Activated naive CD8-positive, alpha-beta T cell treated with anti-CD3 and anti-CD28 coated beads, Interleukin-2, amount 10 ng/mL, durations not matched to agents 7 days and 5 days (primary cell): ENCODE measurements around the gene PDE1A. TPM values are rescaled to one million over a fixed set of nuclear protein-coding genes. Genes with fewer than 3 reads are reported as not detected.

Experiments
- ATAC-seq: fragments of 150-1000 bp; cut with Tn5 transposase; one replicate; pipeline ENCODE4 v1.10.0; 2021; ENCODE audit warnings: low read depth, moderate library complexity
- POLR2A ChIA-PET: fragments of 350-600 bp; sonication (Branson Sonifier 250); formaldehyde crosslinking; loops from one replicate; lab custom pipeline; 2021; ENCODE audit warnings: antibody characterized with exemption; lab: Charles Lee
- DNase-seq: peaks from one replicate; pipeline ENCODE4 v3.0.0; 2021
- H3K27ac Mint-ChIP-seq: one replicate; pipeline ENCODE4 v1.8.0; 2022; ENCODE audit warnings: mild to moderate bottlenecking, mixed read lengths
- H3K27me3 Mint-ChIP-seq: one replicate; pipeline ENCODE4 v1.8.0; 2022; ENCODE audit warnings: mild to moderate bottlenecking, moderate library complexity, mixed read lengths
- H3K36me3 Mint-ChIP-seq: one replicate; pipeline ENCODE4 v1.8.0; 2021; ENCODE audit warnings: mild to moderate bottlenecking, mixed read lengths
- H3K4me1 Mint-ChIP-seq: one replicate; pipeline ENCODE4 v1.8.0; 2021; ENCODE audit warnings: mixed read lengths
- H3K4me3 Mint-ChIP-seq: one replicate; pipeline ENCODE4 v1.8.0; 2022; ENCODE audit warnings: mild to moderate bottlenecking, moderate library complexity, mixed read lengths
- H3K9me3 Mint-ChIP-seq: one replicate; pipeline ENCODE4 v1.8.0; 2021; ENCODE audit warnings: mixed read lengths
- total RNA-seq, 2 experiments: library from RNA; stranded (reverse); gene quantifications; one replicate each; pipeline ENCODE4 v1.2.3, GENCODE V29; 2021

PDE1A gene
- total RNA-seq, 2 experiments from 2014 or later: not detected

DNA sequence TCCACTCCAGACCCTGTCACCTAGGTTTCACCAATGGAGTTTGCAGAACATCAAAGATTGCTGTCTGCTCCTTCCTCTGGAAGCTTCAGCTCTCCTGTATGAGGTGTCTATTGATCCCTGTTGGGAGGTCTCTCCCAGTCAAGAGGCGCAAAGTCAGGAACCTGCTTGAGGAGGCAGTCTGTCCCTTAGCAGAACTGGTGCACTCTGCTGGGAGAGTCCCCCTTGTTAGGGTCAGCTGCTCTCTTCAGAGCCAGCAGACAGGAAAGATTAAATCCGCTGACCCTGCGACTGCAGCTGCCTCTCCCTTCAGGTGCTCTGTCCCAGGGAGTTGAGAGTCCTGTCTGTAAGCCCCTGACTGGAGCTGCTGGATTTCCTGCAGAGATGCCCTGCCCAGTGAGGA is 245.5 kb downstream of the PDE1A start:
- no peak for ATAC-seq
- H3K4me3 Mint-ChIP-seq: no peak overlapping the region

DNA sequence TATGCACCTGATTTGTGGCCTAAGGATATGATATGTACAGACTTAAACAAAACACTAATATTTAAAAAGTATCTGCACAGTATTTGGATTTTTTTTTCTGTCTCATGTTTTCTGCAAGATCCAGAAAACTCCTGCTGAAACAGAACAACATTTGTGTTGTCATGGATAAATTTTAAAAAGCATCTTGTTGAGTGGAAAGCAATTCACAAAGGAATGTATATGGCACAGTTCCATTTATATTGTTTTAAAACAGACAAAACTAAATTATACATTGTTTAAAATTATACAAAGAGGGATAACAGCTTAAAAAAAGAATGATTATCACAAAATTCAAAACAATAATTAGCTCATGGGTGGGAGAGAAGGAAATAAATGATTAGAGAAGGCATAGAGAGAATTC is 247.7 kb downstream of the PDE1A start:
- Mint-ChIP-seq H3K4me3 (no peak overlapping the region), H3K4me1 (no peaks in the 10 kb centered on the region), H3K9me3 (no peaks in the 10 kb centered on the region), H3K36me3 (no peaks in the 10 kb centered on the region), H3K27ac (no peak overlapping the region), H3K27me3 (peaks cover 7% of the 10 kb centered on the region)
- no peak for ATAC-seq
- no peak for DNase-seq
- POLR2A ChIA-PET: no interaction called here

More for the DNA sequence above, 245.5 kb downstream of the PDE1A start:
- POLR2A ChIA-PET: no interaction called here
- Mint-ChIP-seq H3K9me3 (no peaks in the 10 kb centered on the region), H3K36me3 (no peaks in the 10 kb centered on the region), H3K27me3 (peaks cover 7% of the 10 kb centered on the region), H3K27ac (no peak overlapping the region), H3K4me1 (no peaks in the 10 kb centered on the region)
- no peak for DNase-seq

DNA sequence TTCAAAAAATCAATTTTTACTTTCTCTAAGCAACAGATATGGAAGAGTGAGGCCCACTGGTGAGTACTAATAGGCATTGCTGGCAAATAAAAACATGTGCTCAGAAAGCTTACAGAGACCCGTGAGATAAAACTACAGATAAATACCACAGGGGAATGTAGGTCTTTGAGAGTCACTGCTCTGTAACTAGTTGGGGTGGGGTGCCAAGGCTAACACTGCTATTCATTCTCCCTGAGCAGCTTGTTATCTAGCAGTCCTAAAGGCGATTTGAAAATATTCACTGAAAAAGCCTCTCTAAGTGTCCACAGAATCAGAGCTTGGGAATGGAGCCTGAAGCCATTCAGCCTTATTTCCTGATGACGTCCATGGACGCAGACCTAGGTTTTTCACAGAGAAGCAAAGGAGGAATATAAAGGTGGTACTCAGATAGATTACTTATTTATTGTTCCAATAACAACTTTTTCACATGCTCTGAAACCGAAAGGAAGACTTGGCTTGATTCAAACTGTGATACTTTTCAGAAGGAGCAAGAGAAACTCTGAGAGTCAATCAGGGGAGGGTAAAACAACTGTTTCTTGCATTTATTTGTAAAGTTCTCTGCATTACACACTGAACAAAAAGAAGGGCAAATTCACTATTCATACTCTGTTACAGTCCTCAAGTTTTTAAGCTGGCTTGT is 252.8 kb downstream of the PDE1A start:
- Mint-ChIP-seq H3K9me3 (no peaks in the 10 kb centered on the region), H3K27ac (no peak overlapping the region), H3K4me3 (no peak overlapping the region), H3K4me1 (no peaks in the 10 kb centered on the region), H3K36me3 (no peaks in the 10 kb centered on the region), H3K27me3 (peaks cover 5% of the 10 kb centered on the region)
- POLR2A ChIA-PET: no interaction called here
- DNase-seq (no peak), ATAC-seq (no peak)

DNA sequence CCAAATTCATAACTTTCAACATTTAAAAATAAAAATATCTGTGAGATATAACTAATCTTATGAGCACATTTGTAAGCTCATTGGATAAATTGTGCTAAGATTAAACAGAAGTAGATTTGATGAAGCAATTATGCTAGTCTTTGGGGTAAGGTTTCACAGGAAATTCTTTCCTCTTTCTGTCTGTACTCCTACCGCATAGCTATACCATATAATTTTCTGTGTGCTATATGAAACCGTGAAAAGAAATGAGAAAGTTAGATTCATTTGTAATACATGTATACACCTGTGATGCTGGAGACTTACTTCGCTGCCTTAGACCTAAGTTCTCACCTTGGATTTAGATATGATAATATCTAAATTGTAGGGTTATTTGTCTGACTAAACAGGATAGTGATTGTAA is 256.5 kb downstream of the PDE1A start:
- Mint-ChIP-seq H3K4me3 (no peak overlapping the region), H3K27ac (no peak overlapping the region), H3K36me3 (no peaks in the 10 kb centered on the region), H3K27me3 (peaks cover 7% of the 10 kb centered on the region), H3K4me1 (no peaks in the 10 kb centered on the region), H3K9me3 (no peaks in the 10 kb centered on the region)
- no peak for ATAC-seq
- no peak for DNase-seq
- POLR2A ChIA-PET: no interaction called here

DNA sequence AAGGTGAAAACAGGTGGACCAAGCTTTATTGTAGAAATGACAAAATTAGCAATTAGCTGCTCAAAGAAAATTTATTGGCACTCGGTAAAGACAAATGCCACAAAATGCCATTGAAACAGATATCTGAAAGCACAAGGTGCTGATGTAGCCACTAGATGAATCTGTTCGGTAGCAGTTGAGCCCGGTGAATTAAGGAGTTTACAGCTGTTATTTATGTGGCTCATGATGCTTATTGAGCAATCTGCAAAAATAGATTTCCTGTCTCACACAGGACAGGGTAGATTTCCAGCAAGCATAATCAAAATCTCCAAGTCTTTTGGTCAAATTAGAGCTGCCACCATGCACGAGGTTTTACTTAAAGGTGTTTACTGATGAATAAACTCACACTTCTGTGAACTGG is 259.0 kb downstream of the PDE1A start:
- POLR2A ChIA-PET: no interaction called here
- H3K4me1 Mint-ChIP-seq: no peaks in the 10 kb centered on the region
- no peaks in the 10 kb centered on the region for H3K9me3 Mint-ChIP-seq
- DNase-seq (no peak), ATAC-seq (no peak)
- H3K27me3 Mint-ChIP-seq: peaks cover 7% of the 10 kb centered on the region
- H3K36me3 Mint-ChIP-seq: no peaks in the 10 kb centered on the region
- H3K4me3 Mint-ChIP-seq: no peak overlapping the region
- no peak overlapping the region for H3K27ac Mint-ChIP-seq

DNA sequence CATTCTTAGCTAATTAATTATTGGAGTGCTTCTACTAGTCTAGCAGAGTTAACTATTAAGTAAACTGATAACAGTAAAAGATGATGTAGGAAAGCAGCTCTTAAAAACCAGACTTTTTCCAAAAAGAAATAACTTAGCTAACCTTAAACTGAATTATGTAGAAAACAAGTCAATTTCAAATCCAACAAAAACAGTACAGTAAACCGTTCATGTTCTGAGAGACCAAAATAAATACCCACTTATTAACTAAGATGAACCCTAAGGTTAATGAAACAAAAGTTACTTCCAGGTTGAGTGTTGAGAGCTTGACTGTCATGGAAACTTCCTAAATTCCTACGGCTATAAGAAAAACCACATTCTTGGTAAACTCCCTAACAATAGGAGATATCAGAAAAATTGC is 260.0 kb downstream of the PDE1A start:
- H3K4me1 Mint-ChIP-seq: no peaks in the 10 kb centered on the region

DNA sequence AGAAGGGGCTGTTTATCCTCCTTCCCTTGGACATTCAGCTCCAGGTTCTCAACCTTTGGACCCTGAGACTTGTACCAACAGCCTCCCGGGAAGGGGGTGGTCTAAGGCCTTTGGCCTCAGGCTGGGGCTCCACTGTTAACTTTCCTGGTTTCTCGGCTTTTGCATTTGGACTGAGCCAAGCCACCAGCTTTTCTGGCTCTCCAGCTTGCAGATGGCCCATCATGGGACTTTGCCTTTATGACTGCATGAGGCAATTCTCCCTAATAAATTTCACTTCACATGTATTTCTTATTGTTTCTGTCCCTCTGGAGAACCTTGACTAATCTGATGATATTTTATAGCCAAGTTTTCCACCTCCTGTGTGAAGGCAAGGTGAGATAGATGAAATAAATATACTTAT is 260.4 kb downstream of the PDE1A start:
- ATAC-seq: no peak
- Mint-ChIP-seq H3K27ac (no peak overlapping the region), H3K4me1 (no peaks in the 10 kb centered on the region)

More for the DNA sequence above, 260.0 kb downstream of the PDE1A start:
- ATAC-seq (no peak), DNase-seq (no peak)
- Mint-ChIP-seq H3K27ac (no peak overlapping the region), H3K9me3 (no peaks in the 10 kb centered on the region), H3K27me3 (peaks cover 7% of the 10 kb centered on the region), H3K4me3 (no peak overlapping the region), H3K36me3 (no peaks in the 10 kb centered on the region)
- POLR2A ChIA-PET: no interaction called here

DNA sequence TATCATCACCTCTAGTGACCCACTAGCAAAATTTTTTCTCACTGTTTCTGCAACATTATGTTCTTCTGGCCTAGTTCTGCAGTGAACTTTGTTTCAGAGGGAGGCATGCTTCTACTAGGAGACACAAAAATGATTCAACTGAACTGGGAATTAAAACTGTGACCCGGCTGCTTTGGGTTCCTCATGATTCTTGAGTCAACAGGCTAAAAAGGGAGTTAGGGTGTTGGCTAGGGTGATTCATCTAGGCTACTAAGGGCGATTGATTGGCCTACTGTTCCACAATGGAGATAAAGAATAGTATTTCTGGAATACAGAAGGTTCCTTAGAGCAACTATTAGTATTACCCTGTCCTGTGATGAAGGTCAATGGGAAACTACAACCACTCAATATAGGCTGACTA is 261.6 kb downstream of the PDE1A start:
- ATAC-seq (no peak), DNase-seq (no peak)
- peaks cover 4% of the 10 kb centered on the region for H3K27me3 Mint-ChIP-seq
- POLR2A ChIA-PET: no interaction called here
- no peaks in the 10 kb centered on the region for H3K9me3 Mint-ChIP-seq
- no peak overlapping the region for H3K4me3 Mint-ChIP-seq
- H3K27ac Mint-ChIP-seq: no peak overlapping the region
- no peaks in the 10 kb centered on the region for H3K4me1 Mint-ChIP-seq
- H3K36me3 Mint-ChIP-seq: no peaks in the 10 kb centered on the region

More for the DNA sequence above, 260.4 kb downstream of the PDE1A start:
- no peak overlapping the region for H3K4me3 Mint-ChIP-seq
- peaks cover 7% of the 10 kb centered on the region for H3K27me3 Mint-ChIP-seq
- DNase-seq: no peak
- POLR2A ChIA-PET: no interaction called here
- no peaks in the 10 kb centered on the region for H3K9me3 Mint-ChIP-seq
- H3K36me3 Mint-ChIP-seq: no peaks in the 10 kb centered on the region

DNA sequence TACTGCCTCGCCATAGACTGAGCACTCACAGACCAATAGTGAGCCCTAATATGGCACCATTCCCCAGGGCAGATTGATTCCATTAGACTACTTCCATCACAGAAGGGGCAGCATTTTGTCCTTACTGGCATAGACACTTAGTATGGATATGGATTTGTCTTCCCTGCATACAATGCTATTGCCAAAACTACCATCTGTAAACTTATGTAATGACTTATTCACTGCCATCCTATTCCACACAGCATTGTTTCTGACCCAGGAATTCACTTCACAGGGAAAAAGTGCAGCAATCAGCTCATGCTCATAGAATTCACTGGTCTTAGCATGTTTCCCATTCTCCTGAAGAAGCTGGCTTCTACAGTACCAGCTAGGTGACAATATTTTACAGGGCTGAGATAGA is 262.1 kb downstream of the PDE1A start:
- POLR2A ChIA-PET: no interaction called here
- DNase-seq (no peak), ATAC-seq (no peak)
- Mint-ChIP-seq H3K27me3 (peaks cover 4% of the 10 kb centered on the region), H3K4me3 (no peak overlapping the region), H3K27ac (no peak overlapping the region), H3K4me1 (no peaks in the 10 kb centered on the region), H3K9me3 (no peaks in the 10 kb centered on the region), H3K36me3 (no peaks in the 10 kb centered on the region)

DNA sequence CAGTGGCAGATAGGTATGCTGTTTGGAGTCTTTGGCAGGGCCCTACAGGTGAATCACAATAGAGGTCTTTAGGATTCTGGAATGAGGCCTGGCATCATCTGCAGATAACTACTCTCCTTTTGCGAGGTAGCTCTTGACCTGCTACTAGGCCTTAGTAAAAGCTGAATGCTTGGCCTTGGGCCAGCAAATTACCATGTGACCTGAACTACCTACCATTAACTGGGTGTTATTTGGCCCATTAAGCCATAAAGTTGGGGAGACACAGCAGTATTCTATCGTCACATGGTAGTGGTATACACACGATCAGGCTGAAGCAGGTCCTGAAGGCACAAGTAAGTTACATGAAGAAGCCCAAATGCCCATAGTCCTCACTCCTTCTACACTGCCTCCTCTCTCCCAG is 263.0 kb downstream of the PDE1A start:
- Mint-ChIP-seq H3K4me1 (no peaks in the 10 kb centered on the region), H3K9me3 (no peaks in the 10 kb centered on the region), H3K27ac (no peak overlapping the region), H3K27me3 (peaks cover 4% of the 10 kb centered on the region), H3K4me3 (no peak overlapping the region), H3K36me3 (no peaks in the 10 kb centered on the region)
- ATAC-seq: no peak
- DNase-seq: no peak
- POLR2A ChIA-PET: no interaction called here

DNA sequence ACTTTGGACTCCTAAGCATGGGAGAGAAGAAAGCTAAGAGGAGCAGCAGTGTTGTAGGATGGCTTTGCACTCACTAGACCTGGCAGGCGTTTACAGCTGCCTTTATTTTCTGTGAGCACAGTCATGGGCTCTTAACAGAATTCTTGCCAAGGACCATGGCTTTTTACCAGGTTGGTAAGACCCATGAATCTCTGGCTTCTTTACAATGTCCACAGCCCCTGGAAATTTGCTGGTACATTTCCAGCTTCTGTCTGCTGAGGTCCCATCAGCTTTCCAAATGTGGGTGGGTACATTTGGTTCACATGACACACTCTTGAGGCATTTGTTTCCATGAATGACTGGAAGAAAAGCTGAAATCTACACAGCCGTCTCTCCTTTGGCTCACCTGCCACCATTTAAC is 278.5 kb downstream of the PDE1A start:
- POLR2A ChIA-PET: no interaction called here
- Mint-ChIP-seq H3K4me1 (no peaks in the 10 kb centered on the region), H3K4me3 (no peak overlapping the region), H3K27me3 (no peaks in the 10 kb centered on the region), H3K27ac (no peak overlapping the region), H3K36me3 (no peaks in the 10 kb centered on the region), H3K9me3 (no peaks in the 10 kb centered on the region)
- no peak for DNase-seq
- ATAC-seq: no peak

DNA sequence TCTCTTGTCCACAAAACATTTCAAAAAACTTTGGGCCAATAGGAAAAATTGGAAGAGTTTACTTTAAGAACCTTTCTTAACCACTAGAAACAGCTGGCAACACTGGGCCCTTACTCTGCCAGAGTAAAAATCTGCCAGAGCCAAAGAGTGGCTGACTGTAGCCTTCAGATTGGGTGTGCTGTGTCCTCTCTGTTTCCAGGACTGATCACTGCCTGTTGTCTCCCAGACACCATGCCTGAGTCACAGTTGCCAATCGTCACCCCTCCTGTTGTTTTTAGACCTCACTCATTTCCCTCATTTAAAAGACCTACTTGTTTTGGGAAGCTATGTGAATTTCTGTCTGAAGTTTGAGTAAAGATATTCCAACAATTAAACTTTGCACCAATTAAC is 282.1 kb downstream of the PDE1A start:
- DNase-seq (no peak), ATAC-seq (no peak)
- POLR2A ChIA-PET: no interaction called here
- Mint-ChIP-seq H3K27me3 (no peaks in the 10 kb centered on the region), H3K27ac (no peak overlapping the region), H3K4me1 (no peaks in the 10 kb centered on the region), H3K4me3 (no peak overlapping the region), H3K36me3 (no peaks in the 10 kb centered on the region), H3K9me3 (no peaks in the 10 kb centered on the region)

DNA sequence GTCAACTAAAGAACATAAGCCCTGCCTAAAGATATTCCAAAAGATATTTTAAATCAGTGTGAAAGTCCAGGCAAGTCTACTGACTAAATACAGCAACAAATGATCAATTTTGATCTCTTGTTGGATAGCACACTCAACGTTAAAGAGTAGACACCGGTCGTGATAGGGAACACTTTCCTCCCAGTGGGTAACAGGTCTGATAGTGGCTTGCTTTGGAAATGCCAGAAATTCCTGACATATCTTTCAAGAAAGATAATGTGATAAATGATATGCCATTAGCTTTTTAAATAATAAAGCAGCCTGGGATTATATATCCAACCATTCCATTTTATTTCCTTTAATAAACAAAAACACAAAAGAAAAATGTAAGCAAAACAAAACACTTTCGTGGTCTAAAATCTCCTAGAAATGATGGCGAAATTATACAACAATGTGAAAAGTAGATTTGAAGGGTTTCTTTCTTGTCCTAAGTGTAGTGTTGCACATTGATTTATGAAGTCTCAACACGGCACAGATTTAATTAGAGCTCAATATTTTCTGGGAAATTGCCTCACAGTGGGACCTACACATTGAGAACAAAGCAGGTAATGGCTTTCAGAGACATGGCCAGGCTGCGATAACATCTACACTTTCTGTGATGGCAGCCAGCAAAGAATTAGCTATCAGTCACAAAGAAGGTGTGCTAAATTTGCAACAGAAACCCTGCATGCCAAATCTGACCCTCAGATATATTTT is 282.6 kb downstream of the PDE1A start:
- no peak overlapping the region for H3K4me3 Mint-ChIP-seq
- no peaks in the 10 kb centered on the region for H3K36me3 Mint-ChIP-seq

DNA sequence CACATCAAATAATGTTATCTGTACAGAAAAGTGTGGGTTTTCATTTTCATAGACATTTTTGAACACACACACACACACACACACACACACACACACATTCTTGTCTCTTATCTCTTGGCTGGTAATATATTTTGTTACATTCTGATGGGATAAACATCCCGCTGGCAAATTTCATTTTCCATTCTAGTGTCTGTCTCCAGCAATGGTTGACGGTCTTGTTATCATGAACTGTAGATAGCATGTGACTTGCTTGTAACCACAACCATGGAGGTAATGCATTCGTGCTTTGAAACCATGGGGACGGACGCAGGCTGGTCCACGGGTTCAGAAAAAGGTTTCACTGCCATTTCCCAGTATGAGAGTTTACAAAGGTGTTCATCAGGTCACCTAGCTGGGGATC is 284.8 kb downstream of the PDE1A start:
- no peak for ATAC-seq
- DNase-seq: no peak
- H3K4me3 Mint-ChIP-seq: no peak overlapping the region
- H3K9me3 Mint-ChIP-seq: no peaks in the 10 kb centered on the region
- no peak overlapping the region for H3K27ac Mint-ChIP-seq
- POLR2A ChIA-PET: no interaction called here
- H3K27me3 Mint-ChIP-seq: no peaks in the 10 kb centered on the region
- H3K36me3 Mint-ChIP-seq: no peaks in the 10 kb centered on the region
- no peaks in the 10 kb centered on the region for H3K4me1 Mint-ChIP-seq

More for the DNA sequence above, 282.6 kb downstream of the PDE1A start:
- Mint-ChIP-seq H3K27ac (no peak overlapping the region), H3K27me3 (no peaks in the 10 kb centered on the region), H3K4me1 (no peaks in the 10 kb centered on the region), H3K9me3 (no peaks in the 10 kb centered on the region)
- POLR2A ChIA-PET: no interaction called here
- DNase-seq (no peak), ATAC-seq (no peak)
